Pulmonary artery endothelial cell (primary cell): ENCODE measurements around the gene B4GALT1. TPM values are rescaled to one million over a fixed set of nuclear protein-coding genes. Genes with fewer than 3 reads are reported as not detected.
A peak's percentile ranks its signal among the peaks of the same experiment; 100 is the strongest.
"Not testable (repeated sequence)": the region's sequence is repeated elsewhere in the genome, so short reads cannot be mapped to it uniquely, and the experiment has no call there.

Experiments used
- DNase-seq: peaks from one replicate; pipeline ENCODE4 v3.0.0-alpha.2; 2011; ENCODE audit warnings: low read depth, low spot score
- total RNA-seq: library from RNA; depleted of rRNA; stranded (reverse); fragments of >200 nt; gene quantifications from 2 replicates; pipeline ENCODE4 v1.2.3, GENCODE V29; 2014

The B4GALT1 gene
- total RNA-seq, 1 donor from 2014 or later: 19.2 TPM

DNA sequence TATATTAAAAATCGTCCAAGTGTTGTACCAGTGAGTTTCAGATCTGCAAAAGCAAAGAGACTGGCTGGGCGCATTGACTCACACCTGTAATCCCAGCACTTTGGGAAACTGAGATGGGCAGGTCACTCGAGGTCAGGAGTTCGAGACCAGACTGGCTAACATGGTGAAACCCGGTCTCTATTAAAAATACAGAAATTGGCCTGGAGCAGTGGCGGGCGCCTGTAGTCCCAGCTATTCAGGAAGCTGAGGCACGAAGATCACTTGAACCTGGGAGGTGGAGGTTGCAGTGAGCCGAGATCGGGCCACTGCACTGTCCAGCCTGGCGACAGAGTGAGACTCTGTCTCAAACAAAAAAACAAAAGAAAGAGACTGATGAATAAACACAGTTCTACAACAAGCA lies 18.3 kb upstream of the B4GALT1 start:
- no peak for DNase-seq

DNA sequence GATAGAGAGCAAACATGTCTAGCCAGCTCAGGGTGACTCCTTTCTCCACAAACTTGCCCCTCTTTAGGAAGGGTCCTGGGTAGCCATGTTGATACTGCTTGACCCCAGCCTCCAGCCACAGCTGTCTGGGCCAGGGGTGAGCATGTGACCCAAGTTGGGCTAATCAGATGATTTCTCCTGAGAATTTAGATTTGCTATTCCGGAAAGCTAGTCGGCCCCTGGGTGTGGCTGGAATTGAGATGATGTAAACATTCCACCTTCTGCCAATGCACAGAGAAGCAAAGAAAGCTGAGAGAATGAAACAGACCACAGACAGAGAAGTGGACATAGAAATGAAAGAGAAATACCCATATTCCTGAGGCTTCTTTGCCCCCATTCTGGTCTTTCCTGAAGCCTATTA lies 17.8 kb upstream of the B4GALT1 start:
- no peak for DNase-seq

DNA sequence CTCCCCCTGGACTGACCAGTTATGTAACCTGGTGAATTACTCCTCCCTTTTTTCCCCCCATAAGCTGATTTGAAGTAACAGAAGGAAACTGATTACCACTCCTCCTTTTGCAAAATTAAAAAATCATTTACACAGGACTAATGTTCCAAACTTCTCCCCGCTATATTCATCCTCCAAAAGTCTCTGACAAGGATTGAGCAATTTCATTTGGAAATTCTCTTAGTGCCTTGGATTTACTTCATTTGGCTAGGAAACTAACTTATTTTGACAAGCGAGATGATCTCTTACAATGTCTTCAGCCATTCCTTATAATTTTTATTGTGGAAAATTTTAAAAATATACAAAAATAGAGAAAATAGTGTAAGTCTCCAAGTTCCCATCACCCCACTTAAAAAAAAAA lies 15.4 kb upstream of the B4GALT1 start:
- DNase-seq: no peak

DNA sequence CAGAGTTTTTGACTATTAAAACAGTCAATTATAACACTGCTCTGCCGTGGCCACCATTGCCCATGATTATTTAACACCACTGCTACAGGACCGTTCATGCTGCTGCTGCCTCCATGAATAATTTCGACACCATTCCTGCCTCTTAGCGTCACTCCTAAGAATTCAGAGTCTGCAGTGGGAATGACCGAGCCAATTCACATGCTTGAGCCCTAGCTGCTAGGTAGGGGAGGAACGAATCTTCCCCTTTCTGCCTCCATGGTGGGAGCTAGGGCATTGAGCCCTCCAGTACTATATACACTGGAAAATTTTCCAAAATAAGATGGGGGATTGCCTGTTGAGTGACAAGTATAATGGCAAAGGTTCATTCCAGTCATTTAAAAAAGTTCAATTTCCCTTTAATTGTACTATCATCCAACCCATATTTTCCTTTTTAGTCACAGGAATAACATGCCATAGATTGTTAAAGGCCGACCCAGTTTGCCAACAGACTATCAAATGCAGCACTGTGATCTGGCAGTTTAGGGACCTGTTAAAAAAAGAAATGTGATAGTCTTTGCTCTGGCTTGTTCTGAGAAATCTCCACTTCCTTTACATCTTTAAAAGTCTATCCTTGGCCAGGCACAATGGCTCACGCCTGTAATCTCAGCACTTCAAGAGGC lies 13.5 kb upstream of the B4GALT1 start:
- no peak for DNase-seq

DNA sequence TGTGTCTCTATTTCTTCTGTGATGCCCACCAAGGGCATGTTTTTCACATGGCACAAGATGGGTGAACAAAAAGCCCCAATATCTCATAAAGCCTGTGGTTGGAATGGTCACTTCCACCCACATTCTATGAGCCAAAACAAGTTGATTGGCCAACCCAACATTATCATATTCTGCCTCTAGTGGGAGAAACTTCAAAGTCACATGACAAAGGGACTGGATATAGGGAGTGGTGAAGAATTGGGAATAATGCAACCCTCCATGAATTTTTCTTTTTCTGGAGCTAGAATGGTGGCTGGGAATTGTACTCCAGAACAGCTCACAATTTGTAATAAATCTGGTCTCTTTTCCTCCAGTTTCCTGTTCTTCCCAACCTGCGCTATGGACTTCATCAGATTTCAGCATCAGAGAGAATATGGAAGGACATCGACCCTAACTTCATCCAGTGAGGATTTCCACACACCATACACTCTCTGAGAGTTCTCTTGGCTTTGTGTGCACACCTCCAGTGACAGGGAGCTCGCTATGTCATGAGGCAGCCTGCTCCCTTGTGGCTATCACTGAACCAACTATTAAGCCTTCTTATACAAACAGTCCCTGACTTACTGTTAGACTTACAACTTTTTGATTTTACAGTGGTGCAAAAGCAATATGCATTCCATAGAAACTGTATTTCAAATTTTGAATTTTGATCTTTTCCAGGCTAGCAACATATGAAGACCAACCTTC lies 12.0 kb upstream of the B4GALT1 start:
- DNase-seq: no peak

DNA sequence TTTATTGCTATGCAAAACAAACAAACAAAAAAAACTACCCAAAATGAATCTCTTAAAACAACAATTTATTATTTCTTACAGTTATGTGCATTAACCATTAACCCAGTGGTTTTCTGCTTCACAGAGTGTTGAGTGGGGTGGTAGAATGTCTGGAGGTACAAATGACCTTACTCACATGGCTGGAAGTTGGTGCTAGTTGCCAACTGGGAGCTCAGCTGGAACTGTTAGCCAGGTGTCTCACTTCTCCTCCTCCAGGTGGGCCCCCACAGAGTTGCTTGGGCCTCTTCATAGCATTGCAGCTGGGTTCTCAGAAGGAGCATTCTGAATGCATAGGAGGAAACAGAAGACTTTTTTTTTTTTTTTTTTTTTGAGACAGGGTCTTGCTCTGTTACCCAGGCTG lies 10.5 kb upstream of the B4GALT1 start:
- DNase-seq: no peak

DNA sequence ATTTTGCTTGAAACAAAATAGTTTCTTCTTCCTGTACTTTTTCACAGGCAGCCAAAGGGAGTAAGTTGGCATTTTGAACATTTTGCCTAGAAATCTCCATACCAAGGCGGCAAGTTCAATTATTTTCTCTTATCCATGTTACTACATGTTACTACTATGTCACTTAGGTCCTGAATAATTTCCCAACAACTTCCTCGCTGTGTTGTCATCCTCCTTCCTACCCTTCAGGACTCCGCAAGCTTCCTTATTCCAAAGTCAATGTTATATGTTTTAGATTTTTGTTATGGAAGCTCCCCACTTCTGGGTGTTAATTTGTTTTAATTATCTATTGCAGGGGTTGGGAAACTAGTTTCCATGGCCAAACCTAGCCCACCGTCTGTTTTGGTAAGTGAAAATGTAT lies 9.9 kb upstream of the B4GALT1 start:
- DNase-seq: no peak

DNA sequence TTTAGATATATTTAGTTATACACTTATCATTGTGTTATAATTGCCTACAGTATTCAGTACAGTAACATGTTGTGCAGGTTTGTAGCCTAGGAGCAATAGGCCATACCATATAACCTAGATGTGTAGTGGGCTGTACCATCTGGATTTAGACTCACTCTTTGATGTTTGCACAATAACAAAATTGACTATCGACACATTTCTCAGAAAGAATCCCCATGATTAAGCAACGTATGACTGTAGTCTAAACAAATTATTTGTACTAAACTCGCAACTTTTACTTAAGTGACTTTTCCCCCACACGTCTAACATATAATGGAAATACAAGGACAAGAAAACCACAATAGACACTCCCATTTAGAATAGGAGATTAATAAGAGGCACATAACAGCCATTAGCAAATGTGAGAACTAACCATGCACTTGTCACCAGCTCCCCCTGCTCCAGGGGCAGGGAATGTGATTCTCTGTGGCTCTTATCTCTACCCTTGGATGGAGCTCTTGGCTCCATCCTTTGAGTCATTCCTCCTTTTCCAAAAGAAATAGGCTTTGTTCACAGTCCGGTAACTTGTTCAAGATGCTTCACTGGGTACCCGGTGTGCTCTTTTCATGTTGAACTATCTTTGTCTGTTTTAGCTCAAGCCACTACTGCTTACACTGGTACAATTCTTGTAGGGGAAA lies 8.7 kb upstream of the B4GALT1 start:
- DNase-seq: no peak

DNA sequence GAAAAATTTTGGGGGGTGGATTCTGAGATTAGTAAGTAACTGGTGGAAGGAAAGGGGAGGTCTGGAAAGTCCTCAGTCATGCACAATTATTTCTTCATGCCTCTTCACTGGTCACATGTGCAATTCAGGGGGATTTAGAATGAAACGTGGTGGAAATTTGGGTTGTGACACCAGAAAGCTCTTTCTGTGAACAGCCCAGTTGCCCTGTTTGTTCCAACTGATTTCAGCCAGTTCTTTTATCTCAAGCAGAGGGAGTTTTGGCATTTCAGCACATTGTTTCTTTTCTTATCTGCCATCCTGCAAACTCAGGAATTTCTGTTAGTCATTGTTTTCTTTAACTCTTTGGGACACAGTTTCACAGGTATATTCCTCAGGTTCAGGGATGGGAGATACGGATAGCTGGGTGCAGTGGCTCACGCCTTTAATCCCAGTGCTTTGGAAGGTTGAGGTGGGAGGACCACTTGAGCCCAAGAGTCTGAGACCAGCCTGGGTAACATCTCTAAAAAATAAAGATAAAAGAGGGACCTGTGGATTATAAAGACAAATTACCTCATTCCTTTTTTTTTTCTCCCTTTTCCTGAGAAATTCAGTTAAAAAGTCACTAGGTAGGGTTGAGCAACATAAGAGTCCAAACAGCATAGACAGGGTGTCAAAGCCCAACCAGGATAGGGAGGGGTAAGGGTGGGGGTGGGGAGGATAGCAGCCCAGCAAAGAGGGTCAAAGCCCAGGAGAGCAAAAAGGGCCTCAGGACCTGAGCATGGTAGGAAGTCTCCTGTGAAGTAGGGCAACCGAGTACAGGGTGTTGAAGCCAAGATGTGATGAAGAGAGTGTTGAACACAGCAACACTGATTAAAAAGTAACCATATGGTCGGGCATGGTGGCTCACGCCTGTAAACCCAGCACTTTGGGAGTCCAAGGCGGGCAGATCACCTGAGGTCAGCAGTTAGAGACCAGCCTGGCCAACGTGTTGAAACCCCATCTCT lies 5.4 kb upstream of the B4GALT1 start:
- peak; percentile 78 for DNase-seq

DNA sequence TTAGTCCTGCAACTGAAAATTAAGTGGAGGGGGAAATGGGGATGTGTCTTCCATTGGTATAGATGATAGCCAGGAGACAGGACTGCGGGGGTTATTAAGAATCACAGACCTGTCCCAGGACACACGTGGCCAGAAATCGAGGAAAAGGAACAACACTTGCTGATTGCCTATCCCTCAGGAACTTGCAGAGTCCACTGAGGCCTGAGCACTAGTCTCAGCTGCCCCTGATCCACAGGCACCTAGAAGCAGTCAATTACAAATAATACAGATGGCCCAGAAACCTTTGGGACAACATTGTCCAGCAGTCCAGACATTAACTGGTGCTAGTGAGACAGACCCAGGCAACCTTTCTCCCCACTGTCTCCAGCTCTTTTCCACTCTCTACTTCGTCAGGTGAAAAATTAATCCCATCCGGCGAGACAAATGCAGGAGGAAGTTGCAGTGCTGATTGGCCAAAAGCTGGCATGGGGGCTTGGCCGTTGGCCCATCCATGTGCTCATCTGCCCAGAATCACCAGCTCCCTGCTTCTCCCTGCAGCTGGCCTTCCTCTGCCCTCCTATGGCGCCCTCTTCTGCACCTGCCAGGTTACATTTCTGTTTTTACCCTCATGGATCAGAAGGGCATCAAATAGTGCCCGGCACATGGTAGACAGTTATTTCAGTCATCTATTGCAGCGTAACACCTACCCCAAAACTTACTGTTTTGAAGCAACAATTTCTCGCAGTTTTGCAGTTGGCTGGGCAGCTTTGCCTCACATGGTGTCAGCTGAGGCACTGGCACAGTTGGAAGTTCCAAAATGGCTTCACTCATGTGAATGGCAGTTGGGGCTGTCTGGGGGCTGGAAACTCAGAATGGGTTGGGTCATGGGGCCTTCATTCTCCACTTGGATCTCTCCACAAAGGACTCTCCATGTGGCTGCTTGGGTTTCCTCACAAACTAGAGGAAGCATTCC lies 3.6 kb upstream of the B4GALT1 start:
- DNase-seq: no peak

DNA sequence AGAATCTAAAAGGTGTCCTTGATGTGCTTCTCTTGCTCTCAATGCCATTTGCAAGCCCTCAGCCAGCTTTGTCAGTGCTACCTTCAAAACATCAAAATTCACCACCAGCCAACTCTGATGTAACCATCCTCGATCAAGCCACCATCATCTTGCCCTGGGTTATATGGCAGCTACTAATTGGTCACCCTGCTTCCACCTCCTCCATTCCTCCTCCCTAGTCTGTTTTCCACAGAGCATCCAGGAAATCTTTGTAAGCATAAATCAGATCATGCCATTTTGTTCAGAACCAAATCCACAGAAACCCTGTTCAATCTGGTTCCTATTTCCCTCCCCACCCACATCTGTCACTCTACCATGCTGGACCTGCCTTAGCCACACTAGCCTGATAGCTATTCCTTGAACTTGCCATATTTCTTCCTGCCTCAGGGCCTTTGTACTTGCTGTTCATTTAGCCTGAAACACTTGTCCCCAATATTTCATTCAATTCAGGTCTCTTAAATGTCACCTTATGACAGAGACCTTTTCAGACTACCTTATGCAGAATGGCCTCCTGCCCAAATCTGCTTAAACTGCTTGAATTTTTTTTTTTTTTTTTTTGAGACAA lies 1.9 kb upstream of the B4GALT1 start:
- DNase-seq: no peak

DNA sequence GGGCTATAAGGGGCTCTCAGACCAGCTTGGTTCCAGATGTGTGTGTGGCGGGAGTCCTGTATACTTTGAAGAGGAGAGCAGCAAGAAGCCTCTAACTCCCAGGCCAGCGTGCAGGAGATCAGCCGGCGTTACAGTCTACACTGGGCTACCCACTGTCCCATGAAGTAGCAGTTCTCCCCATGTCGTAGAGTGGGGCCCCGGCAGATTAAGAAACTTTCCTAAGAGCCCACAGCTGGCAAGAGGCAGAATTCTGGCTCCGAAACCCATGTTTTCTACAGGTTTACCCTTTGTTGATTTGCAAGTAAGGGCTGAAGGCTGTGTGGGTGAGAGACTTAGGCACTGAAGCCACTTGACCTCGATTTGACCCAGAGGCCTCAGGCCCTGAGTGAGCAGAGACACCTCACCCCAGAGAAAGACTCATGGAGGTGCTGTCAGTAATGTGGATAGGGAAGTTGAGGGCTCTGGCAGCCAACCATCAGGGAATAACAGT lies 881 bp upstream of the B4GALT1 start:
- DNase-seq: no peak

DNA sequence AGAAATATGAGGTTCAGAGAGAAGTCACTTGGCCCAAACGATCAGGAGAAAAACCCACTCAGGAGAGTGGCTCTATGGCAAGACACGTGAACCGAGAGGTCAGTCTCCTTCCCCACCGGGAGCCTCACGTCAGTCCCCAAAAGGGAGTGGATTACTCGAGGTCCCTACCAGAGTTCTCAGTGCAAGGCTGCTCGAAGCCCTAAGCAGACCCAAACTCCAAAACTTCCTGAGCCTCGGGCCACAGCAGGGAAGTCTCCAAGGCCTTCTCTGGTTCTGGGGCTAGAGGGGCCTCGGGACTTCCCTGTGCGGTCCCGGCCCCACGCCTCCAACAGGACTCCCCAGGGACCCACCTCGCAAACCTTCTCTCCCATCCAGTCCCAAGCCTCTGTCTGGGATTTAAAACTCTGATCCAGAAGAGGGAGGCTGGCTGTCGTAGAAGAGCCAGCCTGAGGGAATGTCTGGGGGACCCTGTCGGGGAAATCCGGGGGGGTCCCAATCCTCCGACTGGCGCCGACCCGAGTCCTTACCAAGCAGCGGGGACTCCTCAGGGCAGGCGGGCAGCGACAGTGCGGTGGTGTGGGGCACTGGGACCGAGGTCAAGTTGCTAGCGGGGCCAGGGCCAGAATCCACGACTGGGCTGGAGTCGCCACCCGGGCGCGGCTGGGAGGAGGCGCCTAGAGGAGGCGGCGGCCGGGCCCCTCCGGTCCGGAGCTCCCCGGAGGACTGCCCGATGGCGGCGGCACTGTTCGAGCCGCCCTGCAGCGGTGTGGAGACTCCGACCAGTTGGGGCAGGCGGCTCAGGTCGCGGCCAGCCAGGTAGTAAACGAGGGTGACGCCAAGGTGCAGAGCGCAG lies 679 bp downstream of the B4GALT1 start:
- DNase-seq: no peak

DNA sequence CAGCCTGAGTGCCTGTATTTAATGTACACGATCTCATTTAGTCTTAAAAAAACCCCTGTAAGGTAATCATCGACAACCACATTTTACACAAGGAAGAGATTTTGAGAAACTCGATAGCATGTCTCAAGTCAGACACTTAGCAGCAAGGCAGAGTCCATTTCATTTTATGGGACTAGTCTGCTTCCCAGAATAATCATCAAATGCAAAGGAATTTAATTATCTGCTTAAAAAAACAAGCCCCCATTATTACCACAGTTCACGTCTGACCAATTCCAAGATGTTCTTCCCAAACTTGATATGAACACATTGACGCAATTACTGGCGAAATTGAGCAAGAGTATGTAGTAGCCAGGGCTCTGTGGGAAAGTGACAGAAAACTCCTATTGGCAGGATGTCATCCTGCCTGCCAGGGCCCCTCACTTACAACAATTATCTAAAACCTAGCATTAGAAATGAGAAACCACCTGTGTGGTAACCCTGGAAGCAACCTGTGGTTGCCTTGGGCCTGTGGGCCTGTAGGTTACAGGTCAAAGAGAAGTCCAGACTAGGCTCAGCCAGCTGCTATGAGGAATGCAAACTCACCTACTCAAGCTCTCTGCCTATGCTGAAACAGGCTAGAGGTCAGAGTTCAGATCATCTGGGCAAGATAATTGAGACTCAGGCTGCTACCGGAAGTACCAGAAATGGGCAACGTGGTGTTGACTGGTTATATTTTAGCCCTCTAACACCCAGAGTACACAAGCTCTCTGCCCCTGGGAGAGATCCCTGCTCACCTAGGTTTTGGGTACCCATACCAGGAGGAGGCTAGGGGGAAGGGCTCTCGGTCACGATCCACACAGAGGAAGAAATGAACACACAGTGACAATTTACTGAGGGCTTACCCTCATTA lies 1.6 kb downstream of the B4GALT1 start:
- DNase-seq: no peak

DNA sequence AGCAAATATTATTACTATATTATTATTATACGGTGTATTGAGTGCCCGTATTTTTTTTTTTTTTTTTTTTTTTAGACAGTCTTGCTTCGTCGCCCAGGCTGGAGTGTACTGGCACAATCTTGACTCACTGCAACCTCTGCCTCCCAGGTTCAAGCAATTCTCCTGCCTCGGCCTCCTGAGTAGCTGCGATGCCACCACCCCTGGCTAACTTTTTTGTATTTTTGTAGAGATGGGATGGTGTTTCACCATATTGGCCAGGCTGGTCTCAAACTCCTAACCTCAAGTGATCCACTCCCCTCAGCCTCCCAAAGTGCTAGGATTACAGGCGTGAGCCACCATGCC lies 2.2 kb downstream of the B4GALT1 start:
- not testable (repeated sequence) for DNase-seq

DNA sequence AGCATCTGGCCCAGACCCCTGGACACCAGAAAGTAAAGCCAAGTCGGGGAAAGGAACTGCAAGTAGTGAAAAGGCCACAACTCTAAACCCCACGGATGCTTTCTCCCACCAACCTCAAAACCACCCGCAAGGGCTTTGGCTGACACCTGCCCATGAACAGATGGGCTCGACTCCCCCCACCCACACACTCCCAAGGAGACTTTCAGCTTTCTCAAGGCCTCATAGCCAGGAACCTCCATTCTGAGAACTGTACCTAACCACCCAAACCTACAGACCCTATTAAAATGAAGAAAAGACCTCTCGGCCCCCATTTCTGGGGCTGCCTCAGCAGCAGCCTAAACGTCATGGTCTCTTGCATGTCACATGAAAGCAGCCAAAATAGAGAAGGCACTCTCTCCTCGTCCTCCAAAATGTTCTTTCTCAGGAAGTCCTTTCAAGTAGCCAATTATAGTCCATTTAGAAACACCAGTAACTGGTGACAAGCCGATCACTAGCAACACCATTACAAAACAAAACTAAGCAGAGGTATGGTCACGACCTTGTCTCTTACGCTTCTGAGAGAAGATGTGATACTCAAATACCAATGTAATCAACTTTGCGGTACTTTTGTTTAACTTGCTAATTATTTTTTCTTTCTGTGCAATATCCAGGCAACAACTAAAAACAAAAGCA lies 2.9 kb downstream of the B4GALT1 start:
- DNase-seq: no peak

DNA sequence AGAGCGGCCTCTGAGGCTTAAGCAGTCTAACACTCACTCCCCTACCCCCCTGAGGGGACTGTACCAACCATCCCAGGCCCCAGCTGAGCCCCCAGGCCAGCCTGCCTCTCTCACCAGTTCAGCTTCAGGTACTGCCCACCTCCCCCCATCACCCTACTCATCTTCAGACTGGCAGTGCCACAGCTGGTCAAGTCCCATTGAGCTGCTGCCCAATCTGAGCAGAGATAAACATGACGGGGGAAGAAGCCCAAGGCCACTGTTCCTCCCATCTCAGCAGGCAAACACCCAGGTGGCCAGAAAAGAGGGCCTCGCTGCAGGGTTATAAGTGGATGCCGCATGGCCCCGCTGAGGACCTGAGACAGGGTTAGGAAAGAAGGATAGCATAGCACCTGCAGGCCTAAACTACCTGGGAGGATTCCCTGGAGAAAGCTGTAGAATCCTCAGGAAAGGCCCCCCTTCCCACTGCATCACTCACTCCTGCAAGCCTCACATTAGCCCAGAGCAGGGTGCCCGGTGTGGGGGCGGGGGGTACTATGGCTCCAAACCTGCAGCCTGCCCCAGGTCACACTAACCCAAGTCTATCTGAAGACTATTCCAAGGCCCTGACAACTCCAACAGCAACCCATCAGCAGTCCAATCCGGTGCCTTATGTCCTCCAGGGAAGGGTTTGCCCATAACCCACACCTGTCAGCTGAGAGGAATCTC lies 3.6 kb downstream of the B4GALT1 start:
- DNase-seq: no peak
